ENCODE measurements around the gene BRD3OS.

BRD3OS gene

DNA sequence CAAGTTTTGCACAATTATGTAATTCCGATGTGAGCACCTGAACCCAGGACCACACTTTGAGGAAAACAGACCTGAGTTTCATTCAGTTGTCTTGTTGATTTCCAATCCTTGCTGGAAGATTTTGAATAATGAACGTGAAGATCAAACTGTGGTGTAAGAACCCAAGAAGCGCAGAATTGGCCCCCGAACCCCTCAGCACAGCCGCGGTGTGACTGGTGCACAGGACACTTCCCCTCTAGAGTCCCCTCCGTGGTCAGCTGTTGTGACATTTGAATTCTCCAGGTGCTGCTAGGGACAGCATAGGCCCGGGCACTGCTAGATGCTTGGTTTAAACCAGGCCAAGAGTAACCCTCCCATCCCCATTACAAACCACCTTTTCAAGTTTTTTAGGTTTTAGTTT is 1.7 kb downstream of the BRD3OS start:
- TF ChIP-seq, protein P1, sequence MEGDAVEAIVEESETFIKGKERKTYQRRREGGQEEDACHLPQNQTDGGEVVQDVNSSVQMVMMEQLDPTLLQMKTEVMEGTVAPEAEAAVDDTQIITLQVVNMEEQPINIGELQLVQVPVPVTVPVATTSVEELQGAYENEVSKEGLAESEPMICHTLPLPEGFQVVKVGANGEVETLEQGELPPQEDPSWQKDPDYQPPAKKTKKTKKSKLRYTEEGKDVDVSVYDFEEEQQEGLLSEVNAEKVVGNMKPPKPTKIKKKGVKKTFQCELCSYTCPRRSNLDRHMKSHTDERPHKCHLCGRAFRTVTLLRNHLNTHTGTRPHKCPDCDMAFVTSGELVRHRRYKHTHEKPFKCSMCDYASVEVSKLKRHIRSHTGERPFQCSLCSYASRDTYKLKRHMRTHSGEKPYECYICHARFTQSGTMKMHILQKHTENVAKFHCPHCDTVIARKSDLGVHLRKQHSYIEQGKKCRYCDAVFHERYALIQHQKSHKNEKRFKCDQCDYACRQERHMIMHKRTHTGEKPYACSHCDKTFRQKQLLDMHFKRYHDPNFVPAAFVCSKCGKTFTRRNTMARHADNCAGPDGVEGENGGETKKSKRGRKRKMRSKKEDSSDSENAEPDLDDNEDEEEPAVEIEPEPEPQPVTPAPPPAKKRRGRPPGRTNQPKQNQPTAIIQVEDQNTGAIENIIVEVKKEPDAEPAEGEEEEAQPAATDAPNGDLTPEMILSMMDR (IDR thresholded peaks at IDR 0.05; ENCODE audit: borderline replicate concordance, insufficient read depth, low read depth, low read length): no peak
- H3K4me3 ChIP-seq (ENCODE audit: low read depth, low read length): no peak overlapping the region

DNA sequence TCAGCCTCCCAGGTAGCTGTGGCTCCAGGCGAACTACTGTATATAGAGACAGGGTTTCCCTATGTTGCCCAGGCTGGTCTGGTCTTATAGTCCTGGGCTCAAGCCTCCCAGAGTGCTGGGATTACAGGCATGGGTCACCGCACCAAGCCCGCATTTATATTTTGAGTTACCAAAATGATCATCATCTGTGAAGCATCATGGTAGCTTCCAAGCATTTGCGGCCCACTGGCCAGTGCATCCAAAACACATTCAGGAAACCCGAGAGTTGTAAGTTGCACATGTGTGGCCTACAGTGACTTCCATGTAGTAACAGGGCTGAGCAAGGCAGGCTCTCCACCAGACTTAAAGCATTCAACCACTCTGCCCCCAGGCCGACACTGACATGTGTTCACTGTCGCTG is 2.3 kb downstream of the BRD3OS start:
- H3K4me3 ChIP-seq (ENCODE audit: low read depth, low read length): no peak overlapping the region
- TF ChIP-seq, protein P1 (IDR thresholded peaks at IDR 0.05; ENCODE audit: borderline replicate concordance, insufficient read depth, low read depth, low read length): no peak

DNA sequence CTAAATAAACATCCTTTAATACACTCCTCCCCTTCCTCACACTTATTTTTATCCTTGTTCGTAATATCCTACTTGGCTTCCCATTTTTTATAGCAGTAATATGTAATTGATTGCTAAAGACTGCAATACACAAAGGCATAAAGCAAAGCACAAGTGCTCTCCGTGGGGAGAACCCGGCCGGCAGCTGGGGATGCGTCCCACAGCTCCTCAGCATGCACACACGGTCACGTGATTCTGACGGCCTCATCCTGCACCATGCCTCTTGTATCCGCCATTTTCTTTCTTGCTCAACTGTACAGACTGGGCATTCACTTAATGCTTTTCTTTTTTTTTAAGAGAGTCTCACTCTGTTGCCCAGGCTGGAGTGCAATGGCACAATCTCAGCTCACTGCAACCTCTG is 2.8 kb downstream of the BRD3OS start:
- TF ChIP-seq, protein P1 (IDR thresholded peaks at IDR 0.05; ENCODE audit: borderline replicate concordance, insufficient read depth, low read depth, low read length): no peak
- H3K4me3 ChIP-seq (ENCODE audit: low read depth, low read length): no peak overlapping the region

DNA sequence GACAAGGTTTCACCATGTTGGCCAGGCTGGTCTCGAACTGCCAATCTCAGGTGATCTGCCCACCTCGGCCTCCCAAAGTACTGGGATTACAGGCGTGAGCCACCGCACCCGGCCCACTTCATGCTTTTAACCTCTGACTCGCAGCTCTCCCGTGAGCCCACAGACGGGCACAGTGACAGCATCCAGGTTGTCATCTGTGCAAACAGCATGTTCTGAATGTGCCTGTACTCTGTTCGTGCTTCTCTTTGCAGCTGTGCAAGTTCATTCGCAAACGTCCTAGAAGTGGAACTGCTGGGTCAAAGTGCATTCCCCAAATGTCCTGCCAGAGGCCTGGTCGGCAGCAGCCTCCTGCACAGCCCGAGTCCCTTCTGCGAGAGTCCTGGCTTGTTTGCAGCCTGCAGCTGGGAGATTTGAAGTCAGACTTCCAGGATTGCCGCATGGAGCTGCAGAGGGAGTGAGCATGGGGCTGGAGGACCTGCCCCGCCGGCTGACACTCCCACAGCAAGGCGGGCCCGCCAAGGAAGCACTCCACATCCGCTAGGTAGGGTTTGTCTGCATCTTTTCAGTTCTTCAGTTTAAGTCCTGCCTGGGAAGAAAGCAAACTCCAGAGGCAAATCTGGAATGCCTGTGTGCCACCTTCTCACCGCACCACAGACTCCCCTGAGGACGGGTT is 3.4 kb downstream of the BRD3OS start:
- H3K4me3 ChIP-seq (ENCODE audit: low read depth, low read length): no peak overlapping the region
- TF ChIP-seq, protein P1 (IDR thresholded peaks at IDR 0.05; ENCODE audit: borderline replicate concordance, insufficient read depth, low read depth, low read length): no peak

DNA sequence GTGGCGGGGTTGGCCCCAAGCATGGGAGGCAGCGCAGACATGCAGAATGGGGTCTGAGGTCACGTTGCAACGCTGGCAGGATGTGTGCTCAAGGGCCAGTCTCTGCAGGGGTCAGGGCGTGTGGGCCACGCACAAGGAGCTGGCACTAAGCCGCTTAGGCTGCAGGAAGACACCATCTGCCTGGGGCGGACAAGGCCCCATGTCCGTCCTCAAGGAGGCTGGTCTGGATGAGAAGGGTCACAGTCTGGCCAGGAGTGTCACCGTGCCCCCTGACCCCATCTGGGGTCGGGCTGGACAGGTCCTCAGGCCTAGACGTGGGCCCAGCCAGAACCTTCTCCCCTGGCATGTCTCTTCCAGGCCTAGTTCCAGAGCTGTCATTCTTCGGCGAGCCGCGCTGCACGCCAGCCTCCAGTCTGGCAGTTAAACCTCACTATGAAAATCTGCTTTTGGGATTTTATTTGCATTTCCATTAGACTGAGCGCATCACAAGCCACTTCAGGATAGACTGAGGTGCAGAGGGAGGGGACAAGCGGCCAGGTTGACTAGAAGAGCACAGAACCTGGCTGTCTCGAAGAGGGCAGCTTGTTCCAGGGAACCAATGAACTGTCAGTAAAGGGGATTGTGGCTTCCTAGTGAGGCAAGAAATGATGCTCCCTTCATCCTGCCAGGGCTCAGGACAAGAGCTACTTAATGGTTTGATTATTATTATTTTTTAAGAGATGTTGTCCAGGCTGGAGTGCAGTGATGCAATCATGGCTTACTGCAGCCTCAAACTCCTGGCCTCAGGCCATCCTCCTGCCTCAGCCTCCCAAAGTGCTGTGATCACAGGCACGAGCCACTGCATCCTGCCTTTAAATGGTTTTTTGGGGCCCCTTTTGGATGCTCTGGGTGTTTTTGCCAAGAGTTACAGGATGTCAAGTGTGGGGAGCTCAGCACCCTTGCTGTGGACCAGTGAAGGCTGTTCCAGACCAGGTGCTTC is 4.3 kb downstream of the BRD3OS start:
- TF ChIP-seq, protein P1 (IDR thresholded peaks at IDR 0.05; ENCODE audit: borderline replicate concordance, insufficient read depth, low read depth, low read length): no peak
- H3K4me3 ChIP-seq (ENCODE audit: low read depth, low read length): no peak overlapping the region

DNA sequence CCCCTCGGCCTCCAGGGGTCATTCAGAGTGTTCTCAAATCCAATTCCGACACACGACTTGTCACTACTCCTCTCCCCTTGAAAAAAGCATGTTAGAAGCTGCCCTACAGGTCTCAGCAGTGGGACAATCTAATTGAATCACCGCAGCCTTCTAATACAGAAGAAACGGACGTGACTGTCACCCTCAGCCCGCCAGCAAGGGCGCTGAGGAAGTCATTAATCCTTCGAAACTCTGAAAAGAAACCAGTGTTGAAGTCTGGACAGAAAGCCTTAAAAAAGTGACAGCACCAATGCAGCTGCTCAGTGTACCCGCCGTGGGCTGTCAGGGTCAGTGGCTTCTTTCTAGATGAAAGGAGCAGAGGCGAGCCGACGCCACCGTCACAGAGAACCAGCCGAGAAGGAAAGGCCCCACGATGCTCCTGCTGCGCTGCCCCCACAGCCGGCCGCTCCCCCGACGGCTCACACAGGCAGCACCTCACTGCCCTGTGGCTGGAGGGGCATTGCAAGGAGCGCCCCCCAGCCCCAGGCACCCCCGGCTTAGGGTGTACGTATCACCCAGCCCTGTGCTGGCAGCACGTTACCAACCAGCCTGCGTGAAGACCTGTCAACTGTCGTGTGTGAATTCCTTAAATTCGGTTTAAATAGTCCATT is 5.7 kb downstream of the BRD3OS start:
- TF ChIP-seq, protein P1 (IDR thresholded peaks at IDR 0.05; ENCODE audit: borderline replicate concordance, insufficient read depth, low read depth, low read length): no peak
- H3K4me3 ChIP-seq (ENCODE audit: low read depth, low read length): no peak overlapping the region

All from GM12875 (cell line).